Activated CD4-positive, alpha-beta T cell treated with anti-CD3 and anti-CD28 coated beads, Interleukin-2, amount 50 U/mL, for 48 hours (primary cell): ENCODE results near the gene TMEM256.

ENCODE experiments used
- DNase-seq, 2 experiments: peaks; one replicate each; pipeline ENCODE4 v3.0.0-alpha.2; 2020

TMEM256 gene

DNA sequence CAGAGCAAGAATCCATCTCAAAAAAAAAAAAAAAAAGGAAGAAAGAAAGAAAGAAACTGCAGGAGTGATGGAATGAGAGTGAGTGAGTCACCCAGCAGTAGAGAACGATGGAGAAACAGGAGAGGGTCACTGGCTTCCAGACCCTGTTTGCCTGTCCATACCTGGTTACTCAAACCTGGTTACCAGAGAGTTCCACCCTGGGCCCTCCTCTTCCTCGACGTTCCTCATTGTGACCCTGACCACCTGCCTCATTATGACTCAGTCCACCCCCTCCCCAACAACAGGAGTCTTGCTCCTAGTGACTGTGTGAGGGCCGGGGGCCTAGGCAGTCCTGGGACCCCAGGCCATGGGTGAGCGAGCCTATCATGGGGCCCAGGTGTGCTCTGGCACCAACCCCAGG lies 24.7 kb upstream of the TMEM256 start, which contains the start of gene SPEM3:
Gene SPEM3, plus strand, starts transcription at position 301 of the 400 bp plus-strand sequence. Its CDS starts 46 bp downstream, at position 347.
- no peak for DNase-seq

DNA sequence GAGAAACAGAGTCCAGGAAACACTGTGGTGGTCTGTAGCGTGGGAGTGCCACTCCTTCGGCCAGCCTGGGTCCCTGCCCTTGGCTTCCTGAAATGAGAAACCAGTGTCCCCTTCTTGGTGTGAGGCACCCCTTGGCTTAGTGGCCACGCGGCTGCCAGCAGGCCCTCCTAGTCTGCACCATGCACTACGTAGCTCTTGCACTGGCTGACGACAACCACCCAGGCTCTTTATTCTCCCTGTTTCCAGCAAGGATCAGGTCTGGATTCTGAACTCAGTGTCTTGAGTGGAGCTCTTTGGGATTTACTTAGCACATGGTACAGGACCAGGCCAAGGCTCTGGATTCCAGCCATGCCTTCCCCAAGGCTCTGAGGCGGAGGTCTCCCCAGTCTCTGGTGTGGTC lies 23.7 kb upstream of the TMEM256 start:
- DNase-seq: no peak

DNA sequence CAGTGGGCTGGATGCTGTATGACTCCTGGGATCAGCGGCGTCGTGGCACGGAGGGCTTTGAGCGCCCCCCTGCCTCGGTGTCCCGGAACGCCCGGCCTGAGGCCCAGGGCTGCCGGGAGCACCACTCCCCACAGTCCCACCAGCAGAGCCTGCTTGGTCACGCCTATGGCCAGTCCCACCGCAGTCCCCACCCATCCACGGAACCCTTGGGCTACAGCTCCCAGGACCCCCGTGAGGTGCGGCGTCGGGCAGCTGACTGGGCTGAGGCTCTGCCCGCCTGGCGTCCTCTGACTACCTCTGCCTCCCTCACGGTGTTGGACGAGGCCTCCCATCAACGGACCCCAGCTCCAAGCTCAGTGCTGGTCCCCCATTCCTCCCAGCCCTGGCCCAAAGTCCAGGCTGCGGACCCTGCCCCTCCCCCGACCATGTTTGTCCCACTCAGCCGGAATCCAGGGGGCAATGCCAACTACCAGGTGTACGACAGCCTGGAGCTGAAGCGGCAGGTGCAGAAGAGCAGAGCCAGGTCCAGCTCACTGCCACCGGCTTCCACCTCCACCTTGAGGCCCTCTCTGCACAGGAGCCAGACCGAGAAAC lies 23.1 kb upstream of the TMEM256 start:
- no peak for DNase-seq

DNA sequence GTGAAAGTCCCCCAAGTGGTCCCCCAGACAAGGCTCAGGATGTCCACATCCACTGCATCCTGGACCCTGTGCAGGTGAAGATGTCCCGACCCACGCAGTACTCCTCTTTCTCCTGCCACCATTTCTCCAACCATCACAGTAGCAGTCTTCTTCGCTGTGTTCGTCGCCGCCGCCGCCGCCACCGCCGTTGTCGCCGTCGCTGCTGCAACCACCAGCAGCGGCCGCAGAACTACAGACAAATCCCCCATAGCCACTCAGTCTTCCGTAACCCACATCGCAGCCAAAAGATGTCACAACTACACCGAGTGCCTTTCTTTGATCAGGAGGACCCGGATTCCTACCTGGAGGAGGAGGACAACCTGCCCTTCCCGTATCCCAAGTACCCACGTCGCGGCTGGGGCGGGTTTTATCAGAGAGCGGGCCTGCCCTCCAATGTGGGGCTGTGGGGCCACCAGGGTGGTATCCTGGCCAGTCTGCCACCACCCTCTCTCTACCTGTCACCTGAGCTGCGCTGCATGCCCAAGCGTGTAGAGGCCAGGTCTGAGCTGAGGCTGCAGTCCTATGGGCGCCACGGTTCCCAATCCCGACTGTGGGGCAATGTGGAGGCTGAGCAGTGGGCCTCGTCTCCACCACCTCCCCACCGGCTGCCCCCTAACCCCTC lies 22.4 kb upstream of the TMEM256 start:
- DNase-seq: no peak

DNA sequence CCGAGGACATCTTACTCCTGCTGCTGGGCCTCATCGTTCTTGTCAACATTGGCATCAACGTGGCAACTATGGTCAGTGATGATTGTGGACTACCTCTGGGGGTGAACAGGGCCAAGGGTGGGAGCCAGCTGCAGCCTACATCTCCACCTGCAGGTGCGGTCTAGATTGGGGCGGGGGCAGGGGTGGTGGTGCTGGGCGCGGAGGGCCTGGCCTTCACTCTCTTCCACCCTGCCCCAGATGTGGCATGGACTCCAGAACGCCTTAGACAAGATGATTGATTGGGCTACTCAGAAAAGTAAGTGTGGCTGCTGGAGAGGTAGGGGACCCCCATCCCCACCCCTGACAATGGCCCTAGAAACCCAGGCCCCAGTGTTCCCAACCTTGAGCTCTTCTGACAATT lies 21.9 kb upstream of the TMEM256 start:
- no peak for DNase-seq

DNA sequence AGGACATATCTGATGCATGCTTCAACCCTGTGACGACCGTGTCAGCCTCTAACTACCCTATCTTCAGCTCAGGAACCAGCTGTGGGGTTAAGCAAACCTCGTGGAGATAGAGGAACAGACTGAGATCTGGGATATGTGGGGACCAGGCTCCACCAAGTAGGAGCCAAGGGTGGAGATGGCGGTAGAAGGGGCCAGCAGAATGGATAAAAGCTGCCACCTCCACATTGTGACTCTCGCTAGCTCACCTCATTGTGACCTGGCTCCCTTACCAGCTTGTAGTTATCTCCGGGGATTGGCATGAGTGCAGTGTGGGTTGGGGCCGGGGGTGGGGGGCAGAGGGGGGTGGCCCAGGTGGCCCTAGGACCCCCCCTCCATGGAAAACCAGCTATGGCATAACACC lies 21.4 kb upstream of the TMEM256 start, which contains the start of gene SPEM2:
Gene SPEM2, plus strand, starts transcription at position 301 of the 400 bp plus-strand sequence. Its CDS starts 73 bp downstream, at position 374.
- no peak for DNase-seq

DNA sequence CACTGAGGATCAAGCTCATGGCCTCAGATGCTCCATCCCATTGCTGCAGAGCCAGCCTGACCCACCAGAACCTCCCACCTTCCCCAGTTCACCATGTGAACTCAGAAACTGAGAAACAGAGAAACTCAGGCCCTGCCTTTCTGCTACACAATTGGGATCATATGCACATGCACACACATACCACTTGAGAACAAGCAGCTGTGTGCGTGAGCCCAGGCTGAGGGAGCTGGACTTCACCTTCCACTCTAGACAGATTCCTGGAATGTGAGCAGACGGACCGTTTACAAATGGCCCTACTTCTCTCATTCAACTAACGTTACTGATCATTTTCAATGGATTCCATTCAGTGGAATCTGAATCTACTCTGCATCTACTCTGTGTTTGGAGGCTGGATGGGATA lies 19.8 kb upstream of the TMEM256 start:
- no peak for DNase-seq

DNA sequence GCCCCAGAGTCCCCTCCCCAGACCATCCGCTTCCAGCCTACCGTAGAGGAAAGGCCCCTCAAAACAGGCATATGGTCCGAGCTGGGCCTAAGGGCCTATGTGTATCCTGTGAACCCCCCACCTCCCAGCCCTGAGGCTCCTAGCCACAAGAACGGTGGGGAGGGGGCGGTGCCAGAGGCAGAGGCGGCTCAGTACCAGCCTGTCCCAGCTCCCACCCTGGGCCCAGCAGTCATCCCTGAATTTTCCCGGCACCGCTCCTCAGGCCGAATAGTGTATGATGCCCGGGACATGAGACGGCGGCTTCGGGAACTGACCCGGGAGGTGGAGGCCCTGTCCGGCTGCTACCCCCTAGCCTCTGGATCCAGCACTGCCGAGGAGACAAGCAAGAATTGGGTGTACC lies 17.3 kb upstream of the TMEM256 start:
- no peak for DNase-seq

DNA sequence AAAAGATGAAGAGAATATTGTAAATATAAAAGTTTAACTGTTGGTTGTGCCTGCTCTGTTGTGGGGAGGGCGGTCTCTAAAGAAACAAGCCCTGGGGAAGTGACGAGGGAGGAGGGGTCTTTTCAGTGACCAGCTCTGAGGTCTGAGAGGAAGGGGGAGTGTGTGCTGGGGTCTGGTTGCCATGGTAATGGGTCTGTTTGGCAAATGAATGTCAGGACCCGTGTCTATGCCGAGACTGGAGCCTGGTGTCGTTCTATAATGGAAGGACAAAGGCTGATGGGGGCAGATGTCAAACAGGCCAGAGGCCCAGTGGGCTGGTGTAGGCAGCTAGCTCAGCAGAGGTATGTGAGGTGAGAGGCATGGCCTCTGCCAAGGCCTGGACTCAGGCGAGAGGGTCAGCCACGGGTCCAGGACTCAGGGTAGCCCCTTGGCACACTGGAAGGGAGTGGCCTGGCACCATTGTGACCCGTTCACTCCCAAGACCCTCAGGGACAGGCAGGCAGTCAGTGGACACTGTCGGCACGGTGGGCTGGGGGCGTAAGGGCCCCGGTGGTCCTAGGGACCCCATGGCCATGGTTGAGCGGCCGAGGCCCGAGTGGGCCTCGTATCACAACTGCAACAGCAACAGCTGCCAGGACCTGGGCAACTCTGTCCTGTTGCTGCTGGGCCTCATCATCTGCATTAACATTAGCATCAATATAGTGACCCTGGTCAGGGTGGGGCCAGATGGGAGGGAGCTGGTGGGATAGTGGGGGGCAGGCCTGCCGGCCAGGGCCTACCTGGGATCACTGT lies 16.1 kb upstream of the TMEM256 start, which contains the start of gene SPEM1:
Gene SPEM1, plus strand, starts transcription at position 506 of the 792 bp plus-strand sequence. Its CDS starts 61 bp downstream, at position 567.
- DNase-seq: no peak

DNA sequence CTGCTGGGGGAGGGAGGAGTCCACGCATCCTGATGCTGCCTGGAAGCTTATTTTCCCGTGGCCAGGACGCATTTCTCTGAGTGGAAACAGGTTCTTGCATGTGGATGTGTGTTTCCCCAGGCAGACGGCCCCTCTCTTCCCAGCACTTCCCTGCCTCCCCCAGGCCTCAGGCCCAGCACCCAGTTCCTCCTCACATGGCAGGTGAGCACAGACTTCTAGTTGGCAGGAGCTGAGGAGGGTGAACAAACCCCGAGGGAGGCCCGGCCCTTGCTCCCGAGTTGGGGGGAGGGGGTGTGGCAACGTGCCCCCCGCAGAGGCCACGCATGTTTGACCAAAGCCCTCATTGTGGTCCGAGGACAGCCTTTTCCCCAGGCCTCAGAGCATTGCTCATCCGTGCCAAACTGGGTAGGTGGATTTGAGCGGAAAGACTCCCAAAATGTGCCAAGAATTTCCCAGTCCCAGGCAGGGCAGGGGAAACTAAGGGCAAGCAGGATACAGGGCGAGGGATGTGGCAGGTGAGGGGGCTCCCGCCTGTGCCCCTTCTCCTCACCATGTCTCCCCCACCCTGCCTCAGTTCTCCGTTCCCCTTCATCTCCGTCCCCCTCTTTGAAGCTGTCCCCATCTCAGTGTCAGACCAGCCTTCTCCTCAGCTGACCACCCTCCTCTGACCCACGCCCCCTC lies 14.7 kb upstream of the TMEM256 start:
- DNase-seq: no peak

DNA sequence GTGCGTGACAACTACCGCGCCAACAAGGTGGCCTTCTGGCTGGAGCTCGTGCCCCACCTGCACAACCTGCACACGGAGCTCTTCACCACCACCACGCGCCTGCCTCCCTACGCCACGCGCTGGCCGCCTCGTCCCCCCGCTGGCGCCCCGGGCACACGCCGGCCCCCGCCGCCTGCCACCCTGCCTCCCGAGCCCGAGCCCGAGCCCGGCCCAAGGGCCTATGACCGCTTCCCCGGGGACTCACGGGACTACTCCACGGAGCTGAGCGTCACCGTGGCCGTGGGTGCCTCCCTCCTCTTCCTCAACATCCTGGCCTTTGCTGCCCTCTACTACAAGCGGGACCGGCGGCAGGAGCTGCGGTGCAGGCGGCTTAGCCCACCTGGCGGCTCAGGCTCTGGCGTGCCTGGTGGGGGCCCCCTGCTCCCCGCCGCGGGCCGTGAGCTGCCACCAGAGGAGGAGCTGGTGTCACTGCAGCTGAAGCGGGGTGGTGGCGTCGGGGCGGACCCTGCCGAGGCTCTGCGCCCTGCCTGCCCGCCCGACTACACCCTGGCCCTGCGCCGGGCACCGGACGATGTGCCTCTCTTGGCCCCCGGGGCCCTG lies 13.3 kb upstream of the TMEM256 start:
- no peak for DNase-seq

DNA sequence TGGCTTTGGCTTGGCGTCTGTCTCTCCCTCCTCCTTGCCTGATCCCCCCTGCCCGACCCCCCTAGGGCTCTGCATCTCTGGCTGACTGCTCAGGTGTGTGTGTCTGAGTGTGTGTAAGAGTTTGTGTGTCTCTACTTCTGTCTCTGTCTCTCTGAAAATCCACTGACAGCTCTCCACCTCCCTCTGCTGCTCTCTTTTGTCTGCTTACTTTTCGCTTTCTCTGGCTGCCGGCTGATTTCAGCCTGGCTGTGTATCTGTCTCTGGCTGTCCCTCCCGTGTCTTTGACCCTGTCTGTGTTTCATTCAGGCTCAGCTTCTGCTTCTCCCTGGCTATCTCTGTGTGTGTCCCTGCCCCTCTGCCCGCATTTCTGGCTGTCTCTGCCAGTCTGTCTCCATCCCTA lies 12.4 kb upstream of the TMEM256 start:
- no peak for DNase-seq

DNA sequence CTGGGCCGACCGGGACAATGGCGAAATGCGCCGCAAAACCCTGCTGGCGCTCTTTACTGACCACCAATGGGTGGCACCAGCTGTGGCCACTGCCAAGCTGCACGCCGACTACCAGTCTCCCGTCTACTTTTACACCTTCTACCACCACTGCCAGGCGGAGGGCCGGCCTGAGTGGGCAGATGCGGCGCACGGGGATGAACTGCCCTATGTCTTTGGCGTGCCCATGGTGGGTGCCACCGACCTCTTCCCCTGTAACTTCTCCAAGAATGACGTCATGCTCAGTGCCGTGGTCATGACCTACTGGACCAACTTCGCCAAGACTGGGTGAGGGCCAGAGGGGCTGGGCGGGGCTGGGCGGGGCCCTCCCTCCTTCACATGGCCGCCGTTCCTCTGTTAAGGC lies 11.9 kb upstream of the TMEM256 start:
- no peak for DNase-seq

DNA sequence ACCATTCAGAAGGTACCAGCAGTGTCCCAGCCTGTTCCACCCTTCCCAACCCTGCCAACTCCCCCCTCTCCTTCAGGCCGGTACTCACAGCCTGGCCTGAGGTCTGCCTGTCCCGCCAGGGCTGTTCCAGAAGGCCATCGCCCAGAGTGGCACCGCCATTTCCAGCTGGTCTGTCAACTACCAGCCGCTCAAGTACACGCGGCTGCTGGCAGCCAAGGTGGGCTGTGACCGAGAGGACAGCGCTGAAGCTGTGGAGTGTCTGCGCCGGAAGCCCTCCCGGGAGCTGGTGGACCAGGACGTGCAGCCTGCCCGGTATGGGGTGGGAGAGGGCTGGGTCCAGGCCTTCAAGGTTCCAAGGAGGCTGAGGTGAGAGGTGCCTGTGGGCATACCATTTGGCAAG lies 10.9 kb upstream of the TMEM256 start:
- DNase-seq: no peak

DNA sequence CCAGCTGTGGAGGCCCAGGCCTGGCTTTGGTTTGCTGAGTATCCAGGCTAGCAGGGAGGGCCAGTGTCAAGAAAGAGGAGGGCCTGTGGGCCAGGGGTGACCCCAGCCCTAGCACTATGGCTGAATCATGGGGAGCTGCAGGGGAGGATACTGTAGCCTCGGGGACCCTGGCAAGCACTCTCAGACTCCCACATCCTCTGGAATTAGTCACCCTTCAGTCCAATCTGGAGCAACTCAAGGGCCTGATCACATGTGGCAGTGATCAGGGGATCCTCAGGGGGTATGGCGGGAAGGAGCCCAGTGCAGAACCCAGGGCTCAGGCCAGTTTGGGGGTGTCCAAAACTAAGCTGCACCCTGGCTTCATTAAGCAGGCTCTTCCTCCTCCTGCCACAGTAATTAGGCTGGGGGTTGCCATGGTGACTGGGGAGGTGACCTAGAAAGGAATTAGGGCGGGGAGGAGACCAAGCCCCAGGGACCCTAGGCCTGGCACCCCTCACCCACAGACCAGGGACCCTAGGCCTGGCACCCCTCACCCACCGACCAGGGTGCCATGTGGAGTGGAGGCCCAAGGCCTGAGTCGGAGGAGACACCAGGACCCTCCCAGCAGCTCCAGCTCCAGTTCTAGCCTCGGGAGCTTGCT lies 9.6 kb upstream of the TMEM256 start:
- DNase-seq: no peak

DNA sequence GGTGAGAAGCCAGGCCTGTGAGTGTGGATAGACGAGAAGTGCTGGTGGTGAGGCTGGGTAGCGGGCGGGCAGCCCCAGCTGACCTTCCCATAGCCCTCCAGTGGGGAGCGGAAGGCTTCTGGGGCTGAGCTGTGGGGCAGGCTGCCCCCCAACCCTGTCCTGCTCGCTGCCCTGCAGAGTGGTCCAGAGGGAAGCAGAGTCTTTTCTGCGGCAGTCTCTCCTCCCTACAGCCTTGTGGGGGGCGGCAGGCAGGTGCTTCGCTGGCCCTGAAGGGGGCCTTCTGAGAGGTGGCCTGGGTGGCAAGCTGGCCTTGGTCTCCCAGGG lies 7.5 kb upstream of the TMEM256 start:
- DNase-seq: no peak

DNA sequence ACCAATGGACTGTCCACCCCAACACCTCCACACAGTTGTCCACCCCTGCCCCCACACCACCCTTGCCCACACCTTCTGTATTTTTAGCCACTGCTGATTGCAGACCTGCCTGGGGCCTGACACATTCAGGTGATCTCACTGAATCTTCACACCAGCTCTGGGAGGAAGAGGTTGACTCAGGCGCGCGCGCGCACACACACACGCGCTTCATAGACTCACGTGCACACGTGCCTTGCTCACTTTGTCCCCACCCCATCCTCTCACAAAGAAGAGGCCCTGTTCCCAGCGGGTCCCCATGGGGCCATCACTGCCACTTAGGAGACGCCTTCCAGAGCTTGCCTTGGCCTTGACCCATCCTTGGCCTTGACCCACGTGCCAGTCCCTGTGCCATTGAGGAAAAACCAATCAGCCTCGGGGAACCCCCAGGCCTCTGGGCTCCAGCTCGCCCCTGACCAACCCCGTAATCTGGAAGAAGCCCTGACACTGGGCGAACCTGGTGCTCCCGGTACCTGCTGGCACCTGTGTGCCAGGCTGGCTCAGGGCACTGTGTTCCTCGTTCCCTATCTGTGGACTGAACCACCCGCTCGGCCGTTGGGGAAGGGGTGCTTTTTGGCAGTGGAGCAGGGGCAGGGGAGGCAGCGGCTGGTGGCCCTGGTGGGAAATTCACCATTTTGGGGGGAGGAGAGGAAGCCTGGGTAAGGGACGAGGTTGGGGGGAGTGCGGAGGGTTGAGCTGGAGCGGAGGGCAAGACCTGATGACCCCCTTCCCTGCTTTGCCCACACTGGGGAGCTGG lies 6.9 kb upstream of the TMEM256 start:
- DNase-seq: no peak

DNA sequence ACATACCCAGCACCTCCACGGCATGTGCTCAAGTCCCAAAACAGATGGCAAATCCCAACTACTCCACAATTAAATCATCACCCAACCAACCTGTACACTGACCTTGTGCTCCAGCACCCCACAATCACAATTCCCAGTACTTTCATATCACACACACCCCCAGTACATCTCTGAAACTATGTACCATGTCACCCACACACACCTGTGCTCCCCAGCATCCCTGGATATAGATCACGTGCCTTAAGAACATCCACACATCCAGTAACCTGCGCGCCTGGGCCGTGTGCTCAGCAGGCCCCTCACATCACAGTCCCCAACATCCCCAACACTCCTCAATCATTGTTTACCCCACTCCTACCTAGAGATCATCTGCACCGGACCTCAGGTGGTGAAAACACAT lies 5.8 kb upstream of the TMEM256 start:
- DNase-seq: no peak

DNA sequence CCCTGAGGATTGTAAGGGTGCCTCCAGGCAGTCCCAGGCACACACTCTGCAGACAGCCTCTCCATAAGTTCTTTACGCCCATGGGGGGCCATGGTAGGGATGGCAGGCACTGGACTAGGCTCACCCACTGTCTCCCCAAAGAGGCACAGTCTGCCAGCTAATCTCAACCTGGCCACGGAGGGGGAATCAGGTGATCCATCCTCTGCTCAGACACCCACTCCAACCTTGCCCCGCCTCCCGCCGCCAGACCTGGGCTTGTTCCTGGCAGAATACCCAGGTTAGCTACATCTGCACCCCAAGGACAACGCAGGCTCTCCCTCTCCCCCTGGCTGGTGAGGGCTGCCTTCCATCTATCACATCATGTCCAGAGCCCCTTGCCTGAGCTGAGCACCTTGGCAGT lies 5.0 kb upstream of the TMEM256 start:
- DNase-seq: no peak

DNA sequence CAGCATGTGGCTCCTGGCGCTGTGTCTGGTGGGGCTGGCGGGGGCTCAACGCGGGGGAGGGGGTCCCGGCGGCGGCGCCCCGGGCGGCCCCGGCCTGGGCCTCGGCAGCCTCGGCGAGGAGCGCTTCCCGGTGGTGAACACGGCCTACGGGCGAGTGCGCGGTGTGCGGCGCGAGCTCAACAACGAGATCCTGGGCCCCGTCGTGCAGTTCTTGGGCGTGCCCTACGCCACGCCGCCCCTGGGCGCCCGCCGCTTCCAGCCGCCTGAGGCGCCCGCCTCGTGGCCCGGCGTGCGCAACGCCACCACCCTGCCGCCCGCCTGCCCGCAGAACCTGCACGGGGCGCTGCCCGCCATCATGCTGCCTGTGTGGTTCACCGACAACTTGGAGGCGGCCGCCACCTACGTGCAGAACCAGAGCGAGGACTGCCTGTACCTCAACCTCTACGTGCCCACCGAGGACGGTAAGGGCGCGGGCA lies 4.4 kb upstream of the TMEM256 start:
- peak; percentile 21 to 25 for DNase-seq

DNA sequence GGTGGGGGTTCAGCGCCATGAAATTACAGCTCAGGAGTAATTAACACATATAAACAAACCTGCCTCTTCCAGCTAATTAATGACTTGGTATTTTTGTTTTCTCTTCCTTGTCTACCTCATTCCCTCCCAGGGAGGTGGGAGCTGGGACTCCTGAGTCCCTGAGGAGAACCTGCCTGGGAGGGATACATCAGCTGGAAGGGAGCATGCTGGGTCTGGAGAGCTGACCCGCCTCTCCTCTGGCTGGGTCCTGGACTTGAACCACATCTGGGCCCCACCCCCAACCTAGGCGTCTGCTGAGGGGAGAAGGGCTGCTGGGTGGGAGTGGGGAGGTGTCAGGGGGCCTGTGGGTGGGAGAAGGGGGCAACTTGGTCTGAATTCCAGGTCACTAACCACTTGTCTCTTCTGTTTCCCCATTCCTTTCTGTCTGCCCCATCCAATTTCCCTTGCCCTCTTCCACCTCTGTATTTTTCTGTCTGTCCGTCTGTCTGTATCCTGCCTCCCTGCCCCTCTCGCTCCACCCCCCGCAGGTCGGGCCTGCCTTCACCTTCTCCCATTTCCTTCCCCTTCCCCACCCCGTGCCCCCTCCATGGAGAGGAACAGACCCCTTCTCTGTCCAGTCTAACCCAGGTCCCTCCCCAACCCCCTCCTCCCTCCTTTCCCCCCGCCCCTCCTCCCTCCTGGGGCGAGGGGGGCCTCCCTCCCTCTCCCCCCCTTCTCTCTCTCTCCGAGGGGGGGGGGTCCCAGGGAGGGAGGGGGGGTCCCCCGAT lies 3.8 kb upstream of the TMEM256 start, which contains the start of gene NLGN2:
Gene NLGN2, plus strand, starts transcription at position 361 of the 767 bp plus-strand sequence. CDS start 411 bp downstream, outside the sequence.
- no peak for DNase-seq
